ENCODE data around the gene TNIP2.

DNA sequence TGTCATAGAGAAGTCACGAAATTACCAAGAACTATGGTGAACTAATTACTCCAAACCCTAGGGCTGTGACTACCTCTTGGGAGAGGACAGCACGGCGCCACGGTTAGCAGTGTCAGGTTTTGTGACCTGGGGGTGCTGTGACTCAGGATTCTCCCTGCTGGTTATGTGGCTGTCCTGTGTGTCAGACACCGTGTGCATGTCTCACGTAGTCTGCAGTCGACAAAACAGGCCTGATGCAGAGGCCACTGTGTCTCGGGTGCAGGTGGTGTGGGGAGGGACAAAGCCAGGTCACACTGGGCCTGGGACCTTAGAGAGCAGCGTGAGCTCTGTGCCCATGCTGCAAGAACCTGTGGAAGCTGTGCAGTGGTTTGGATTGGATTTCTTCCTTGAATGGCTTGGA is 34.1 kb downstream of the TNIP2 start:
- TF ChIP-seq, protein P1, sequence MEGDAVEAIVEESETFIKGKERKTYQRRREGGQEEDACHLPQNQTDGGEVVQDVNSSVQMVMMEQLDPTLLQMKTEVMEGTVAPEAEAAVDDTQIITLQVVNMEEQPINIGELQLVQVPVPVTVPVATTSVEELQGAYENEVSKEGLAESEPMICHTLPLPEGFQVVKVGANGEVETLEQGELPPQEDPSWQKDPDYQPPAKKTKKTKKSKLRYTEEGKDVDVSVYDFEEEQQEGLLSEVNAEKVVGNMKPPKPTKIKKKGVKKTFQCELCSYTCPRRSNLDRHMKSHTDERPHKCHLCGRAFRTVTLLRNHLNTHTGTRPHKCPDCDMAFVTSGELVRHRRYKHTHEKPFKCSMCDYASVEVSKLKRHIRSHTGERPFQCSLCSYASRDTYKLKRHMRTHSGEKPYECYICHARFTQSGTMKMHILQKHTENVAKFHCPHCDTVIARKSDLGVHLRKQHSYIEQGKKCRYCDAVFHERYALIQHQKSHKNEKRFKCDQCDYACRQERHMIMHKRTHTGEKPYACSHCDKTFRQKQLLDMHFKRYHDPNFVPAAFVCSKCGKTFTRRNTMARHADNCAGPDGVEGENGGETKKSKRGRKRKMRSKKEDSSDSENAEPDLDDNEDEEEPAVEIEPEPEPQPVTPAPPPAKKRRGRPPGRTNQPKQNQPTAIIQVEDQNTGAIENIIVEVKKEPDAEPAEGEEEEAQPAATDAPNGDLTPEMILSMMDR (IDR thresholded peaks at IDR 0.05; ENCODE audit: control extremely low read depth in 1 of 3, insufficient read depth in 1 of 3, low read depth in 1 of 3, low read length in 3 of 3): no peak
- no peak for TF ChIP-seq POLR2A (IDR thresholded peaks at IDR 0.05; ENCODE audit: control extremely low read depth in 1 of 2, low read depth in 2 of 2, low read length in 2 of 2)
- TF ChIP-seq SIX5 (IDR thresholded peaks at IDR 0.05; ENCODE audit: low read depth, low read length): no peak
- TF ChIP-seq, protein P2, sequence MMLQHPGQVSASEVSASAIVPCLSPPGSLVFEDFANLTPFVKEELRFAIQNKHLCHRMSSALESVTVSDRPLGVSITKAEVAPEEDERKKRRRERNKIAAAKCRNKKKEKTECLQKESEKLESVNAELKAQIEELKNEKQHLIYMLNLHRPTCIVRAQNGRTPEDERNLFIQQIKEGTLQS (IDR thresholded peaks at IDR 0.05; ENCODE audit: insufficient read depth, low read depth, low read length): no peak
- TF ChIP-seq YY1 (IDR thresholded peaks at IDR 0.05; ENCODE audit: low read depth, low read length): no peak
- TF ChIP-seq EGR1 (IDR thresholded peaks at IDR 0.05; ENCODE audit: borderline replicate concordance, low read depth, low read length): no peak
- TF ChIP-seq GTF2F1 (IDR thresholded peaks at IDR 0.05; ENCODE audit: borderline replicate concordance, low read depth, low read length): no peak
- no peak for TF ChIP-seq RFX5 (IDR thresholded peaks at IDR 0.05; ENCODE audit: borderline replicate concordance, low read depth, low read length)
- TF ChIP-seq BCL11A (IDR thresholded peaks at IDR 0.05; ENCODE audit: low read depth in 2 of 2, low read length in 2 of 2): no peak
- no peak for TF ChIP-seq ZNF274 (IDR thresholded peaks at IDR 0.05; ENCODE audit: borderline replicate concordance, extremely low read depth, low read length)
- TF ChIP-seq TBP (IDR thresholded peaks at IDR 0.05; ENCODE audit: low read depth, low read length): no peak
- no peak for TF ChIP-seq TCF12 (IDR thresholded peaks at IDR 0.05; ENCODE audit: low read depth, low read length)
